WTC11 (cell line): ENCODE measurements around the gene ANTKMT. TPM values are rescaled to one million over a fixed set of nuclear protein-coding genes. Genes with fewer than 3 reads are reported as not detected.

ENCODE experiments used
- ATAC-seq: fragments of 200-7000 bp; cut with Tn5 transposase; 2 replicates; pipeline ENCODE4 v1.10.0; 2021; ENCODE audit warnings: mild to moderate bottlenecking, moderate library complexity
- CTCF ChIA-PET: fragments of 300-600 bp; sonication (Branson Sonifier 250); formaldehyde crosslinking; loops from one replicate; lab custom pipeline; 2021; ENCODE audit warnings: antibody characterized with exemption; lab: Charles Lee
- POLR2A ChIA-PET: fragments of 350-600 bp; sonication (Branson Sonifier 250); formaldehyde crosslinking; loops from one replicate; lab custom pipeline; 2021; ENCODE audit warnings: antibody characterized with exemption; lab: Charles Lee
- DNase-seq: peaks from one replicate; pipeline ENCODE4 v3.0.0; 2021; ENCODE audit warnings: low spot score
- H3K27ac Mint-ChIP-seq: 2 replicates; pipeline ENCODE4 v1.8.0; 2021; ENCODE audit warnings: mixed read lengths
- H3K27me3 Mint-ChIP-seq: 2 replicates; pipeline ENCODE4 v1.8.0; 2021; ENCODE audit warnings: low read depth, mild to moderate bottlenecking, moderate library complexity, mixed read lengths
- H3K36me3 Mint-ChIP-seq: 2 replicates; pipeline ENCODE4 v1.8.0; 2021; ENCODE audit warnings: mixed read lengths
- H3K4me1 Mint-ChIP-seq: 2 replicates; pipeline ENCODE4 v1.8.0; 2022; ENCODE audit warnings: mixed read lengths
- H3K4me3 Mint-ChIP-seq: 2 replicates; pipeline ENCODE4 v1.8.0; 2021; ENCODE audit warnings: mild to moderate bottlenecking, moderate library complexity, mixed read lengths
- H3K9me3 Mint-ChIP-seq: 2 replicates; pipeline ENCODE4 v1.8.0; 2021; ENCODE audit warnings: mixed read lengths
- ATF1 ChIP-seq: sonication (generic); formaldehyde crosslinking; IDR thresholded peaks from 2 replicates; pipeline ENCODE4 v1.8.1; 2023; ENCODE audit warnings: mild to moderate bottlenecking, moderate library complexity, missing genetic modification reagents
- CREB1 ChIP-seq: sonication (generic); formaldehyde crosslinking; IDR thresholded peaks from 2 replicates; pipeline ENCODE4 v1.8.0; 2023; ENCODE audit warnings: mild to moderate bottlenecking, missing genetic modification reagents
- FOXK1 ChIP-seq: sonication (generic); formaldehyde crosslinking; IDR thresholded peaks from 2 replicates; pipeline ENCODE4 v1.8.0; 2022; ENCODE audit warnings: mild to moderate bottlenecking, moderate library complexity, missing genetic modification reagents
- NFATC4 ChIP-seq: fragments of 250-450 bp; sonication (Bioruptor Pico); IDR thresholded peaks from 2 replicates; pipeline ENCODE4 v1.9.0; 2021; ENCODE audit warnings: mild to moderate bottlenecking
- NR1H2 ChIP-seq: sonication (generic); formaldehyde crosslinking; IDR thresholded peaks from 2 replicates; pipeline ENCODE4 v1.9.0; 2021; ENCODE audit warnings: mild to moderate bottlenecking, moderate library complexity, missing genetic modification reagents
- RORB ChIP-seq: fragments of 250-450 bp; sonication (Bioruptor Pico); IDR thresholded peaks from 2 replicates; pipeline ENCODE4 v1.9.0; 2021; ENCODE audit warnings: mild to moderate bottlenecking
- SOX15 ChIP-seq: fragments of 250-450 bp; sonication (Bioruptor Pico); IDR thresholded peaks from 2 replicates; pipeline ENCODE4 v1.9.0; 2021; ENCODE audit warnings: mild to moderate bottlenecking
- TCF7 ChIP-seq: sonication (generic); formaldehyde crosslinking; IDR thresholded peaks from 2 replicates; pipeline ENCODE4 v1.8.0; 2022; ENCODE audit warnings: mild to moderate bottlenecking, low read depth, missing genetic modification reagents, moderate library complexity
- TEAD4 ChIP-seq: sonication (generic); formaldehyde crosslinking; IDR thresholded peaks from 2 replicates; pipeline ENCODE4 v1.8.0; 2022; ENCODE audit warnings: mild to moderate bottlenecking, missing genetic modification reagents
- ZNF263 ChIP-seq: sonication (generic); formaldehyde crosslinking; IDR thresholded peaks from 2 replicates; pipeline ENCODE4 v1.8.1; 2022; ENCODE audit warnings: low read depth, mild to moderate bottlenecking, moderate library complexity, missing genetic modification reagents
- ZNF416 ChIP-seq: fragments of 250-450 bp; sonication (Bioruptor Pico); IDR thresholded peaks from 2 replicates; pipeline ENCODE4 v1.9.0; 2021; ENCODE audit warnings: mild to moderate bottlenecking, inconsistent platforms
- ZNF671 ChIP-seq: fragments of 250-450 bp; sonication (Bioruptor Pico); IDR thresholded peaks from 2 replicates; pipeline ENCODE4 v1.8.0; 2021; ENCODE audit warnings: mild to moderate bottlenecking
- total RNA-seq: library from RNA; stranded (reverse); gene quantifications from 3 replicates; pipeline ENCODE4 v1.2.3, GENCODE V29; 2021
- TF ChIP-seq, protein P1 (sequence below): sonication (generic); formaldehyde crosslinking; IDR thresholded peaks from 2 replicates; pipeline ENCODE4 v1.8.0; 2023; ENCODE audit warnings: mild to moderate bottlenecking, missing genetic modification reagents
- TF ChIP-seq, protein P2 (sequence below): fragments of 250-450 bp; sonication (Bioruptor Pico); IDR thresholded peaks from 2 replicates; pipeline ENCODE4 v2.1.2; 2022; ENCODE audit warnings: mild to moderate bottlenecking, moderate library complexity
- TF ChIP-seq, protein P3 (sequence below): sonication (generic); formaldehyde crosslinking; IDR thresholded peaks from 2 replicates; pipeline ENCODE4 v1.8.1; 2023; ENCODE audit warnings: mild to moderate bottlenecking, missing genetic modification reagents
- TF ChIP-seq, protein P4 (sequence below): sonication (generic); formaldehyde crosslinking; IDR thresholded peaks from 2 replicates; pipeline ENCODE4 v1.8.1; 2022; ENCODE audit warnings: mild to moderate bottlenecking, moderate library complexity, missing genetic modification reagents
- TF ChIP-seq, protein P5 (sequence below): sonication (generic); formaldehyde crosslinking; IDR thresholded peaks from 2 replicates; pipeline ENCODE4 v1.8.0; 2022; ENCODE audit warnings: mild to moderate bottlenecking, missing genetic modification reagents
- TF ChIP-seq, protein P6 (sequence below): sonication (generic); formaldehyde crosslinking; IDR thresholded peaks from 2 replicates; pipeline ENCODE4 v1.8.0; 2022; ENCODE audit warnings: mild to moderate bottlenecking, missing genetic modification reagents

Gene ANTKMT
- total RNA-seq, 1 experiment from 2014 or later: 40.6 TPM

DNA sequence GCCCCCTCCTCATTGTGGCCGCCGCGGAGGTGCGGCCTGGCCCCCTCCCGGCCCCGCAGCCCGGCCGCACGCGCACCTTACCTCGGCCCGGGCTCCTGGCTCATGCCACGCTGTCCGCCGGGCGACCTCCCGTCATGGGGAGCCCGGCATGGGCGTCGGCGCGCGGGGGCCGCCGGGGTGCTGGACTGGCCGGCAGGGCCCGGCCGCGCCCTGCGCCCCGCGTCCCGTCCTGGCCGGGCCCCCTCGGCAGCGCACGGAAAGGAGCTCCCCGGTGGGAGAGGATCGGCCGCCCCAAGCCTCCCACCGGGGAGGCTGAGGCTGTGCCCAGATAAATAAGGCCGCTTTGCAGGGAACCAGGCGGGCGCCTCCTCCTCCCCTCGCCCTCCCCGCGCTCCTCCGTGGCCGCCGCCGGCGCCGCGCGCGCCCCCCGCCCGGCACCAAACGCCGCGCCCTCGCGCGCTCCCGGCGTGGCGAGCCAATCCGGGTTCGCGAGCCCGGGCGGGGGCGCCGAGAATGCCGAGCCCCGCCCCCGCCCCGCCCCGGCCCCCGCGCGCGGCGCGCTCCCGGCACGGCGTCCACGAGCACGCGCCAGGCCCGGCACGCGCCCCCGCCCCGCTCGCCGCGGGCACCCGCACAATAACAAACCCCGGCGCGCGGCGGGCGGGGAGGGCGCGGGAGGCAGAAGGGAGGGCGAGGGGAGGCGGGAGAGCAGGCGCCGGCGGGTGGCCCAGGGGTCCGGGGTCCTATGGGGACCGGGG, 15.3 kb upstream of the ANTKMT start, which contains the start of gene FBXL16:
Gene FBXL16, minus strand, starts transcription at position 371 of the 758 bp plus-strand sequence. CDS start 8,396 bp downstream, outside the sequence.
- CTCF ChIA-PET: interaction anchor here (1.3 to 4.5 kb wide), 4 partner anchors 10 to 80 kb away, joined by 5 to 25 read pairs (median 6); partner anchors contain the start of gene METRN
- TF ChIP-seq ATF1 (CRISPR knock-in tag) (no peak), ZNF263 (0 out of 2 replicates have a peak, but pooled peaks have one; percentile 38)
- POLR2A ChIA-PET: interaction anchor here (0.6 to 1.0 kb wide), 2 partner anchors 10 to 11 kb away, joined by 3 read pairs; no protein-coding TSS in a partner anchor
- Mint-ChIP-seq H3K27ac (no peak within 1 kb of the TSS), H3K27me3 (peaks cover 79% of the 10 kb centered on the region), H3K9me3 (no peaks in the 10 kb centered on the region), H3K4me3 (peak within 1 kb of the TSS; percentile 72), H3K4me1 (no peaks in the 10 kb centered on the region), H3K36me3 (no peaks in the 10 kb centered on the region)
- peak; percentile 11 for ATAC-seq
- no peak for DNase-seq

DNA sequence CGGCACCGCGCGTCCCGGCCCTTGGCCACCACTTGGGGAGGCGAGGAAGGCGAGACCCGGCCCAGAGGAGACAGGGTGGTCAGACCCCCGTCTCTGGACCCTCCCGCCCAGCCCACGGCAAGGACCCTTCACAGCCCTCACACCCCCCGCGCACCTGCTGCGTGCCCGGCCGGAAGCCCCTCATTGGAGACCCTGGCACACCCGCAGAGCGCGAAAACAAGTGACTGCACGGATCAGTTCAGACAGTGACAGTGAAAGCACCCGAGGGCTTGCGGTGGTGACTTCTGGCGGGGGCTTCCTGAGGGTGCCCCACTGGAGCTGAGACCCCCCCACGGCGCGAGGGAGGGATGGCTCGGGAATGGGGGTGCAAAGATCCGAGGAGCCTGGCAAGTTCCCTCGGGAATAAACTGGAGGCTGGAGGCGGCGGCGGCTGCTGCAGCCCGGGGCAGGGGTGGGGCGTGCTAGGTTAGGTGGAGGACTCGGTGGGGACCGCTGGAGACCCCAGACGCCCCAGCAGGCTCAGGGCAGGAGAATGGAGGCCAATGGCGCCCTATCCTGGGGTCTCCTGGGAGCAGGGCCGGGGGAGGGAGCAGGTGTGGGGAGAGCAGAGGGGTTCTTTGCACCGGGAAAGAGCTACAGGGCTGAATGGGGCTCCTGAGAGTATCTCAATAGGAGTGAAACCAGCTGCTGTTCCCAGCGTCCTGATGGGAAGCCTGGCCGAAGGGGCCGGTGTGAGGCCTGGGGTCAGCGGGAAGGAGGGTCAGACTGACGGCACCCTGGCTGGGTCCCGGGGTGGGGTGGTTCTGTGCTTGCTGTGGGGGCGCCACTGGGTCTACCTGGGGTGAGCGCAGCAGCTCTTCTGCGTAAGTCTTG, 14.5 kb upstream of the ANTKMT start:
- peaks cover 74% of the 10 kb centered on the region for H3K27me3 Mint-ChIP-seq

DNA sequence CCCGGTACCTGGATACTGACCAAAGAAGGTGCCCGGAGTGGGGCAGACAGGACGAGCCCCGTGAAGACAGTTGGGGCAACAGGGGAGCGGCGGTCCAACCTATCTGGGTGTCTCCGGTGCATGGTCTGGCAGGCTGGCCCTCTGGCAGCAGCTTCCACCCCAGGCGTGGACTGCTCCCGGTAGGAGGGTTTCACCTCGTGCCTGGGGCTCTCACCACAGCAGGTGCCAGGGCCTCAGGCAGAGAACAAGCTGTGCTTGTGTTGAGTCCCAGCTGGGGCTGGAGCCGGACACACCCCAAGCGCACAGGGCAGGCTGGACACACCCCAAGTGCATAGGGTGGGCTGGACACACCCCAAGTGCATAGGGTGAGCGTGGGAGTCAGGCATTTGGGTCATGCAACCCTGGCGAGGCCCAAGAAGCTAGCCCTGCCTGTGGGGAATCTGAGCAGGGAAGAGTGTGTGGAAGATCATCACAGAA, 13.8 kb upstream of the ANTKMT start:
- no peak for DNase-seq
- ChIA-PET POLR2A (interaction anchor here (0.5 to 1.1 kb wide), 3 partner anchors 12 to 539 kb away, joined by 3 read pairs; no protein-coding TSS in a partner anchor), CTCF (interaction anchor here (0.6 to 3.4 kb wide), 12 partner anchors 9 to 350 kb away, joined by 3 to 23 read pairs (median 6); partner anchors contain the start of genes ANTKMT, CCDC78, CHTF18 and CIAO3)
- no peak for ATAC-seq
- Mint-ChIP-seq H3K4me3 (peak overlapping the region; percentile 72), H3K27me3 (peaks cover 70% of the 10 kb centered on the region), H3K36me3 (no peaks in the 10 kb centered on the region), H3K4me1 (no peaks in the 10 kb centered on the region), H3K9me3 (no peaks in the 10 kb centered on the region), H3K27ac (no peak overlapping the region)
- TF ChIP-seq CREB1 (CRISPR knock-in tag) (no peak), TCF7 (CRISPR knock-in tag) (no peak), TEAD4 (CRISPR knock-in tag) (no peak), NR1H2 (CRISPR knock-in tag) (no peak), SOX15 (no peak), FOXK1 (CRISPR knock-in tag) (no peak), ZNF671 (CRISPR knock-in tag) (no peak), ZNF416 (no peak), RORB (CRISPR knock-in tag) (no peak)
- TF ChIP-seq, protein P1, sequence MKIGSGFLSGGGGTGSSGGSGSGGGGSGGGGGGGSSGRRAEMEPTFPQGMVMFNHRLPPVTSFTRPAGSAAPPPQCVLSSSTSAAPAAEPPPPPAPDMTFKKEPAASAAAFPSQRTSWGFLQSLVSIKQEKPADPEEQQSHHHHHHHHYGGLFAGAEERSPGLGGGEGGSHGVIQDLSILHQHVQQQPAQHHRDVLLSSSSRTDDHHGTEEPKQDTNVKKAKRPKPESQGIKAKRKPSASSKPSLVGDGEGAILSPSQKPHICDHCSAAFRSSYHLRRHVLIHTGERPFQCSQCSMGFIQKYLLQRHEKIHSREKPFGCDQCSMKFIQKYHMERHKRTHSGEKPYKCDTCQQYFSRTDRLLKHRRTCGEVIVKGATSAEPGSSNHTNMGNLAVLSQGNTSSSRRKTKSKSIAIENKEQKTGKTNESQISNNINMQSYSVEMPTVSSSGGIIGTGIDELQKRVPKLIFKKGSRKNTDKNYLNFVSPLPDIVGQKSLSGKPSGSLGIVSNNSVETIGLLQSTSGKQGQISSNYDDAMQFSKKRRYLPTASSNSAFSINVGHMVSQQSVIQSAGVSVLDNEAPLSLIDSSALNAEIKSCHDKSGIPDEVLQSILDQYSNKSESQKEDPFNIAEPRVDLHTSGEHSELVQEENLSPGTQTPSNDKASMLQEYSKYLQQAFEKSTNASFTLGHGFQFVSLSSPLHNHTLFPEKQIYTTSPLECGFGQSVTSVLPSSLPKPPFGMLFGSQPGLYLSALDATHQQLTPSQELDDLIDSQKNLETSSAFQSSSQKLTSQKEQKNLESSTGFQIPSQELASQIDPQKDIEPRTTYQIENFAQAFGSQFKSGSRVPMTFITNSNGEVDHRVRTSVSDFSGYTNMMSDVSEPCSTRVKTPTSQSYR (CRISPR knock-in tag): no peak
- TF ChIP-seq, protein P2, sequence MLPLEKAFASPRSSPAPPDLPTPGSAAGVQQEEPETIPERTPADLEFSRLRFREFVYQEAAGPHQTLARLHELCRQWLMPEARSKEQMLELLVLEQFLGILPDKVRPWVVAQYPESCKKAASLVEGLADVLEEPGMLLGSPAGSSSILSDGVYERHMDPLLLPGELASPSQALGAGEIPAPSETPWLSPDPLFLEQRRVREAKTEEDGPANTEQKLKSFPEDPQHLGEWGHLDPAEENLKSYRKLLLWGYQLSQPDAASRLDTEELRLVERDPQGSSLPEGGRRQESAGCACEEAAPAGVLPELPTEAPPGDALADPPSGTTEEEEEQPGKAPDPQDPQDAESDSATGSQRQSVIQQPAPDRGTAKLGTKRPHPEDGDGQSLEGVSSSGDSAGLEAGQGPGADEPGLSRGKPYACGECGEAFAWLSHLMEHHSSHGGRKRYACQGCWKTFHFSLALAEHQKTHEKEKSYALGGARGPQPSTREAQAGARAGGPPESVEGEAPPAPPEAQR (CRISPR knock-in tag): no peak
- TF ChIP-seq, protein P3, sequence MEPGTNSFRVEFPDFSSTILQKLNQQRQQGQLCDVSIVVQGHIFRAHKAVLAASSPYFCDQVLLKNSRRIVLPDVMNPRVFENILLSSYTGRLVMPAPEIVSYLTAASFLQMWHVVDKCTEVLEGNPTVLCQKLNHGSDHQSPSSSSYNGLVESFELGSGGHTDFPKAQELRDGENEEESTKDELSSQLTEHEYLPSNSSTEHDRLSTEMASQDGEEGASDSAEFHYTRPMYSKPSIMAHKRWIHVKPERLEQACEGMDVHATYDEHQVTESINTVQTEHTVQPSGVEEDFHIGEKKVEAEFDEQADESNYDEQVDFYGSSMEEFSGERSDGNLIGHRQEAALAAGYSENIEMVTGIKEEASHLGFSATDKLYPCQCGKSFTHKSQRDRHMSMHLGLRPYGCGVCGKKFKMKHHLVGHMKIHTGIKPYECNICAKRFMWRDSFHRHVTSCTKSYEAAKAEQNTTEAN (CRISPR knock-in tag): no peak
- TF ChIP-seq, protein P4, sequence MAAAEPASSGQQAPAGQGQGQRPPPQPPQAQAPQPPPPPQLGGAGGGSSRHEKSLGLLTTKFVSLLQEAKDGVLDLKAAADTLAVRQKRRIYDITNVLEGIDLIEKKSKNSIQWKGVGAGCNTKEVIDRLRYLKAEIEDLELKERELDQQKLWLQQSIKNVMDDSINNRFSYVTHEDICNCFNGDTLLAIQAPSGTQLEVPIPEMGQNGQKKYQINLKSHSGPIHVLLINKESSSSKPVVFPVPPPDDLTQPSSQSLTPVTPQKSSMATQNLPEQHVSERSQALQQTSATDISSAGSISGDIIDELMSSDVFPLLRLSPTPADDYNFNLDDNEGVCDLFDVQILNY (CRISPR knock-in tag): no peak
- TF ChIP-seq, protein P5, sequence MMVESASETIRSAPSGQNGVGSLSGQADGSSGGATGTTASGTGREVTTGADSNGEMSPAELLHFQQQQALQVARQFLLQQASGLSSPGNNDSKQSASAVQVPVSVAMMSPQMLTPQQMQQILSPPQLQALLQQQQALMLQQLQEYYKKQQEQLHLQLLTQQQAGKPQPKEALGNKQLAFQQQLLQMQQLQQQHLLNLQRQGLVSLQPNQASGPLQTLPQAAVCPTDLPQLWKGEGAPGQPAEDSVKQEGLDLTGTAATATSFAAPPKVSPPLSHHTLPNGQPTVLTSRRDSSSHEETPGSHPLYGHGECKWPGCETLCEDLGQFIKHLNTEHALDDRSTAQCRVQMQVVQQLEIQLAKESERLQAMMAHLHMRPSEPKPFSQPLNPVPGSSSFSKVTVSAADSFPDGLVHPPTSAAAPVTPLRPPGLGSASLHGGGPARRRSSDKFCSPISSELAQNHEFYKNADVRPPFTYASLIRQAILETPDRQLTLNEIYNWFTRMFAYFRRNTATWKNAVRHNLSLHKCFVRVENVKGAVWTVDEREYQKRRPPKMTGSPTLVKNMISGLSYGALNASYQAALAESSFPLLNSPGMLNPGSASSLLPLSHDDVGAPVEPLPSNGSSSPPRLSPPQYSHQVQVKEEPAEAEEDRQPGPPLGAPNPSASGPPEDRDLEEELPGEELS: no peak

More for the DNA sequence above, 14.5 kb upstream of the ANTKMT start:
- Mint-ChIP-seq H3K4me1 (no peaks in the 10 kb centered on the region), H3K27ac (no peak overlapping the region), H3K4me3 (peak overlapping the region; percentile 72), H3K36me3 (no peaks in the 10 kb centered on the region), H3K9me3 (no peaks in the 10 kb centered on the region)
- DNase-seq: no peak
- ChIA-PET CTCF (interaction anchor here (0.8 to 3.4 kb wide), 11 partner anchors 9 to 351 kb away, joined by 3 to 23 read pairs (median 7); partner anchors contain the start of genes ANTKMT, CCDC78, CHTF18 and CIAO3), POLR2A (interaction anchor here (0.5 to 1.1 kb wide), 4 partner anchors 10 to 540 kb away, joined by 3 read pairs; no protein-coding TSS in a partner anchor)
- peak; percentile 13 for ATAC-seq
- TF ChIP-seq NFATC4 (CRISPR knock-in tag): no peak
- TF ChIP-seq, protein P6, sequence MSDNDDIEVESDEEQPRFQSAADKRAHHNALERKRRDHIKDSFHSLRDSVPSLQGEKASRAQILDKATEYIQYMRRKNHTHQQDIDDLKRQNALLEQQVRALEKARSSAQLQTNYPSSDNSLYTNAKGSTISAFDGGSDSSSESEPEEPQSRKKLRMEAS: 0 out of 2 replicates have a peak, but pooled peaks have one; percentile 26
